Smooth muscle cell (in vitro differentiated cells): Measurements from ENCODE around the gene TPSB2. TPM values are rescaled to one million over a fixed set of nuclear protein-coding genes. Genes with fewer than 3 reads are reported as not detected.
"Not testable (repeated sequence)": the region's sequence is repeated elsewhere in the genome, so short reads cannot be mapped to it uniquely, and the experiment has no call there.

Experiments used
- DNase-seq: peaks from one replicate; lab custom pipeline; 2025; ENCODE audit not compliant: unreplicated experiment; lab: John Stamatoyannopoulos, UW
- H2AFZ ChIP-seq: fragments of 200-600 bp; sonication (generic); 2 replicates; pipeline ENCODE4 v1.6.0; 2016; ENCODE audit warnings: antibody characterized with exemption, low read depth, mild to moderate bottlenecking
- H3F3A ChIP-seq: fragments of 200-600 bp; sonication (generic); 2 replicates; pipeline ENCODE4 v1.6.0; 2017; ENCODE audit warnings: antibody characterized with exemption, low read depth
- H3K27ac ChIP-seq: fragments of 200-600 bp; sonication (generic); 2 replicates; pipeline ENCODE4 v1.5.1; 2016; ENCODE audit warnings: low read depth, mild to moderate bottlenecking
- H3K27me3 ChIP-seq: fragments of 200-600 bp; sonication (generic); 2 replicates; pipeline ENCODE4 v1.6.1; 2016; ENCODE audit warnings: low read depth, mild to moderate bottlenecking
- H3K36me3 ChIP-seq: fragments of 200-600 bp; sonication (generic); 2 replicates; pipeline ENCODE4 v1.5.1; 2016; ENCODE audit warnings: low read depth
- H3K4me1 ChIP-seq: fragments of 200-600 bp; sonication (generic); 2 replicates; pipeline ENCODE4 v1.5.1; 2016; ENCODE audit warnings: low read depth
- H3K4me2 ChIP-seq: fragments of 200-600 bp; sonication (generic); 2 replicates; pipeline ENCODE4 v1.6.0; 2016; ENCODE audit warnings: mild to moderate bottlenecking
- H3K4me3 ChIP-seq: fragments of 200-600 bp; sonication (generic); 2 replicates; pipeline ENCODE4 v1.5.1; 2016; ENCODE audit warnings: mild to moderate bottlenecking
- H3K79me2 ChIP-seq: fragments of 200-600 bp; sonication (generic); 2 replicates; pipeline ENCODE4 v1.6.0; 2016; ENCODE audit warnings: low read depth, mild to moderate bottlenecking
- H3K9ac ChIP-seq: fragments of 200-600 bp; sonication (generic); 2 replicates; pipeline ENCODE4 v1.6.0; 2016; ENCODE audit warnings: low read depth
- H3K9me3 ChIP-seq: fragments of 200-600 bp; sonication (generic); replicated peaks from 2 replicates; pipeline ENCODE4 v1.5.1; 2016; ENCODE audit warnings: low read depth
- H4K20me1 ChIP-seq: fragments of 200-600 bp; sonication (generic); 2 replicates; pipeline ENCODE4 v1.6.0; 2016; ENCODE audit warnings: low read depth
- WGBS: methylation state at CpG from one replicate; pipeline ENCODE4 v1.1.7; 2016; ENCODE audit warnings: low lambda C conversion rate; 5-methylcytosine and 5-hydroxymethylcytosine counted together
- polyA plus RNA-seq: library from polyadenylated mRNA; unstranded; fragments of >200 nt; fragmentation: Nextera tagmentation; extraction: Ambion mirVana; gene quantifications from 2 replicates; pipeline ENCODE4 v1.2.1, GENCODE V29; 2016
- total RNA-seq: library from RNA; depleted of rRNA; stranded (reverse); fragments of >200 nt; gene quantifications from 2 replicates; pipeline ENCODE4 v1.2.3, GENCODE V29; 2014
- TF ChIP-seq, protein P1 (sequence below): fragments of 200-600 bp; sonication (generic); IDR thresholded peaks from 2 replicates; pipeline ENCODE4 v1.5.1; 2017; ENCODE audit warnings: borderline replicate concordance, mild to moderate bottlenecking, antibody characterized with exemption; ENCODE audit not compliant: insufficient read depth, poor library complexity, severe bottlenecking

TPSB2 gene
- total and polyA plus RNA-seq, 2 experiments from 2014 or later = not detected

DNA sequence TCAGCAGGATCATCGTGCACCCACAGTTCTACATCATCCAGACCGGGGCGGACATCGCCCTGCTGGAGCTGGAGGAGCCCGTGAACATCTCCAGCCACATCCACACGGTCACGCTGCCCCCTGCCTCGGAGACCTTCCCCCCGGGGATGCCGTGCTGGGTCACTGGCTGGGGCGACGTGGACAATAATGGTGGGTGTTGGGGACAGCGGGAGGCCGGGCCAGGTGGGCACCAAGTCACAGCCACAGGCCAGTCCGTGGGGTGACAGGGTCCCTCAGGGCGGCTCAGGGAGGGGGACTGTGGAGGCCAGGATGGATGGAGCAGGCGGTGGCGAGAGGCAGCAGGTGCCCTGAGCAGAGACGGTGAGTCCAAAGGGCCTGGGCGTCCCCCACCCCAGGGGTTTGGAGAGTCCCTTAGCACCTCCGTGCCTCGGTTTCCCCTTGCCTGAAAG is 26.9 kb upstream of the TPSB2 start:
- no peak overlapping the region for H3K9ac ChIP-seq
- no peak for DNase-seq
- no peaks in the 10 kb centered on the region for H3K9me3 ChIP-seq
- no peaks in the 10 kb centered on the region for H3F3A ChIP-seq
- no peaks in the 10 kb centered on the region for H3K79me2 ChIP-seq
- no peak overlapping the region for H3K27ac ChIP-seq
- no peak overlapping the region for H3K4me2 ChIP-seq
- no peak overlapping the region for H2AFZ ChIP-seq
- 89% methylated on average over 22 of the region's 22 CpGs for whole genome bisulfite sequencing
- no peak overlapping the region for H3K4me3 ChIP-seq
- H3K36me3 ChIP-seq = no peaks in the 10 kb centered on the region
- no peaks in the 10 kb centered on the region for H3K4me1 ChIP-seq
- H4K20me1 ChIP-seq = no peaks in the 10 kb centered on the region
- TF ChIP-seq, protein P1, sequence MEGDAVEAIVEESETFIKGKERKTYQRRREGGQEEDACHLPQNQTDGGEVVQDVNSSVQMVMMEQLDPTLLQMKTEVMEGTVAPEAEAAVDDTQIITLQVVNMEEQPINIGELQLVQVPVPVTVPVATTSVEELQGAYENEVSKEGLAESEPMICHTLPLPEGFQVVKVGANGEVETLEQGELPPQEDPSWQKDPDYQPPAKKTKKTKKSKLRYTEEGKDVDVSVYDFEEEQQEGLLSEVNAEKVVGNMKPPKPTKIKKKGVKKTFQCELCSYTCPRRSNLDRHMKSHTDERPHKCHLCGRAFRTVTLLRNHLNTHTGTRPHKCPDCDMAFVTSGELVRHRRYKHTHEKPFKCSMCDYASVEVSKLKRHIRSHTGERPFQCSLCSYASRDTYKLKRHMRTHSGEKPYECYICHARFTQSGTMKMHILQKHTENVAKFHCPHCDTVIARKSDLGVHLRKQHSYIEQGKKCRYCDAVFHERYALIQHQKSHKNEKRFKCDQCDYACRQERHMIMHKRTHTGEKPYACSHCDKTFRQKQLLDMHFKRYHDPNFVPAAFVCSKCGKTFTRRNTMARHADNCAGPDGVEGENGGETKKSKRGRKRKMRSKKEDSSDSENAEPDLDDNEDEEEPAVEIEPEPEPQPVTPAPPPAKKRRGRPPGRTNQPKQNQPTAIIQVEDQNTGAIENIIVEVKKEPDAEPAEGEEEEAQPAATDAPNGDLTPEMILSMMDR = no peak
- peaks cover 11% of the 10 kb centered on the region for H3K27me3 ChIP-seq

DNA sequence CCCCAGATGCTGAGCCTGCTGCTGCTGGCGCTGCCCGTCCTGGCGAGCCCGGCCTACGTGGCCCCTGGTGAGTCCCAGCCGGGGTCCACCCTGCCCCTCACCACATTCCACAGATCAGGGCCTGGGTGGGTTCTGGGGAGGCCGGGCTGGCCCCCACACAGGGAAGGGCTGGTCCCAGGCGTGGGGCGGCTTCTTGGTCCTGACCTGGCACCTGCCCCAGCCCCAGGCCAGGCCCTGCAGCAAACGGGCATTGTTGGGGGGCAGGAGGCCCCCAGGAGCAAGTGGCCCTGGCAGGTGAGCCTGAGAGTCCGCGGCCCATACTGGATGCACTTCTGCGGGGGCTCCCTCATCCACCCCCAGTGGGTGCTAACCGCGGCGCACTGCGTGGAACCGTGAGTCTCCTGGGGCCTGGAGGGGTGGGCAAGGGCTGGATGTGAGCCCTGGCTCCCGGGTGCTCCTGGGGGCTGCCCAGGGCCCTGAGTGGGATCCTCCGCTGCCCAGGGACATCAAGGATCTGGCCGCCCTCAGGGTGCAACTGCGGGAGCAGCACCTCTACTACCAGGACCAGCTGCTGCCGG is 26.4 kb upstream of the TPSB2 start:
- not testable (repeated sequence) for H3K9ac ChIP-seq, H3F3A ChIP-seq, H4K20me1 ChIP-seq, H3K9me3 ChIP-seq, H3K79me2 ChIP-seq, H3K36me3 ChIP-seq, H3K27ac ChIP-seq, H3K4me3 ChIP-seq, H3K4me2 ChIP-seq, H2AFZ ChIP-seq, H3K4me1 ChIP-seq, DNase-seq
- 88% methylated on average over 18 of the region's 23 CpGs for WGBS
- peaks cover 11% of the 10 kb centered on the region for H3K27me3 ChIP-seq

DNA sequence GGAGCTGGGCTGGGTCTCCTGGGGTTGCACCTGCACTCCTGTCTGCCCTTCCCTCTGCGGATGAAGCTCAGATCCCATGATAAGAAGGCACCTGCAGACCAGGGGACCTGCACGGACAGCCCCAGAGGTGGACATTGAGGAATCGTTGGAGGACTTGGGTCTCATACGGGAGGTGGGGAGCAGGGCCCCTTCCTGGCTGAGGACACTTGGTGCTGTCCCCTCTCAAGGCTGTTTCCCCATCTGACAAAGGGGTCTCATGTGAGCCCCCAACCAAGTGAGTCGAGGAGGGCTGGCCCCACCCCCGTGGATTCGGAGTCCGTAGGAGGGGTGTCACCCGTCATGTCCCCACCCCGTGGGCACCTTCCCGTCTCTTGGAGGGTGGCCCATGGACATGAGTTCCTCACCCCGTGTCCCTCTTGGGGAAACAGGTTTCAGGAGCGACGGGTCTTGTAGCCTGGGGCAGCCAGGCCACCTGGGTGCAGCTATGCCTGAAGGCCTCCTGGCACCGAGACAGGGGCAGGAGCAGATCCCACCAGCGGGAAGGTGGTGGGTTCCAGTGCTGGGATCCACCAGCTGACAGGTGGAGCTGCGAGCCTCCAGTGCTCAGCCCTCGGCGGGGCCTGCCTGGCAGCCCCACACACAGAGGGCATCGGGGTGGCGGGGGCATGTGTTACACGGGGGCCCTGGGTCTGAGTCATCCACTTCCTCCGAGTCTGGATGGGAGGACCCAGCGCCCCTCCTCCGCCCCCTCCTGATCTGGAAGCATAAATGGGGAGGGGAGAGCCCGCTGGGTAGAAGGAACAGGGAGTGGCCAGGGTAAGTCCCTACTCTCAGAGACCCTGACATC is 25.5 kb upstream of the TPSB2 start, which contains the start of gene TPSD1:
TSS of gene TPSD1 (plus strand) at position 794 of the 847 bp plus-strand sequence. CDS start 212 bp downstream, outside the sequence.
- H2AFZ ChIP-seq, H3K4me2 ChIP-seq, H3K9ac ChIP-seq, H3K79me2 ChIP-seq, H3K27ac ChIP-seq, DNase-seq, H4K20me1 ChIP-seq, H3K4me3 ChIP-seq, H3K9me3 ChIP-seq, H3F3A ChIP-seq, H3K36me3 ChIP-seq, H3K4me1 ChIP-seq: not testable (repeated sequence)
- H3K27me3 ChIP-seq = peaks cover 11% of the 10 kb centered on the region
- 80% methylated on average over 24 of the region's 26 CpGs for WGBS

DNA sequence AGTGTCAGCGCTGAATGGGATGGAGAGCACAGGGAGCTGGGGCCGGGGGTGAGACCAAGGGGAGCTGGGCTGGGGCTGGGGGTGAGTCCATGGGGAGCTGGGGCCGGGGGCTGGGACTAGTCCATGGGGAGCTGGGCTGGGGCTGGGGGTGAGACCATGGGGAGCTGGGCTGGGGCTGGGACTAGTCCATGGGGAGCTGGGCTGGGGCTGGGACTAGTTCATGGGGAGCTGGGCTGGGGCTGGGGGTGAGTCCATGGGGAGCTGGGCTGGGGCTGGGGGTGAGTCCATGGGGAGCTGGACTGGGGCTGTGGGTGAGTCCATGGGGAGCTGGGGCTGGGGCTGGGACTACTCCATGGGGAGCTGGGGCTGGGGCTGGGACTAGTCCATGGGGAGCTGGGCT is 24.8 kb upstream of the TPSB2 start:
- H3K4me1 ChIP-seq, H3K27me3 ChIP-seq, H3K9ac ChIP-seq, H3K27ac ChIP-seq, H2AFZ ChIP-seq, H3K9me3 ChIP-seq, H3K4me3 ChIP-seq, H3K79me2 ChIP-seq, H4K20me1 ChIP-seq, H3K36me3 ChIP-seq, H3F3A ChIP-seq, H3K4me2 ChIP-seq, DNase-seq: not testable (repeated sequence)
- WGBS = no CpG with 5 or more reads among the region's 3 CpGs

DNA sequence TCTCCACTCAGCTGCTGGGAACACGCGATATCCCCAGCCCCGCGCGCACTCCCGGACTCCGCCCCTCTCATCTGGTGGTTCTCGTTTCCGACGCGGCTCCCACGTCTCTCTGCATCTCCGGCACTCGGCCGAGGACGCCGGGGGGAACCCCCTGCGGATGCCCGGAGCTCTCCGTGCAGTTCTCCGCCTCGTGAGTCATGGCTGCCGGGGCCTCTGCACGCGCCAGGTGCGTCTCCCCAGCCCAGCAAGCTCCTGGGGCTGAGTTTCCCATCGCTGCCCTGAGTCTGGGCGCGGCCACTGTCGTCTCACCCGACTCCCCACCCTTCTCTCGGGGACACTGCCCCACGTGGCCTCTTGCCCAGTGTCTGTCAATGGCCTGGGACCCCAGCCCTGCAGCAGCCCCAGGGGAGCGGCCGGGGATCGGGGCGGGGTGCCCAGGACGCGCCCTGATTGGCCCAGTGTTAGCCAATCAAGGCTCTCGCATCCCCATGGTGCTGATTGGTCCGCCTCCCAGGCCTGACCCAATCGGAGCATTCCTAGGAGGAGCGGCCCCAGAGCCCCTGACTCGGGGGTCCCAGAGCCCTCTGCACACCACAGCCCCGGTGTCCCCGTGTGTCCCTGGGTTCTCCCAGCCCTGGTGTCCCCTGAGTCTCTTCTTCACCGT is 23.8 kb upstream of the TPSB2 start:
- H3K4me3 ChIP-seq, H3K36me3 ChIP-seq, DNase-seq, H3K4me2 ChIP-seq, H3K4me1 ChIP-seq, H4K20me1 ChIP-seq, H3K27ac ChIP-seq, H3F3A ChIP-seq, H3K9ac ChIP-seq, H3K9me3 ChIP-seq, H3K27me3 ChIP-seq, H2AFZ ChIP-seq, H3K79me2 ChIP-seq: not testable (repeated sequence)
- WGBS = no CpG with 5 or more reads among the region's 47 CpGs

DNA sequence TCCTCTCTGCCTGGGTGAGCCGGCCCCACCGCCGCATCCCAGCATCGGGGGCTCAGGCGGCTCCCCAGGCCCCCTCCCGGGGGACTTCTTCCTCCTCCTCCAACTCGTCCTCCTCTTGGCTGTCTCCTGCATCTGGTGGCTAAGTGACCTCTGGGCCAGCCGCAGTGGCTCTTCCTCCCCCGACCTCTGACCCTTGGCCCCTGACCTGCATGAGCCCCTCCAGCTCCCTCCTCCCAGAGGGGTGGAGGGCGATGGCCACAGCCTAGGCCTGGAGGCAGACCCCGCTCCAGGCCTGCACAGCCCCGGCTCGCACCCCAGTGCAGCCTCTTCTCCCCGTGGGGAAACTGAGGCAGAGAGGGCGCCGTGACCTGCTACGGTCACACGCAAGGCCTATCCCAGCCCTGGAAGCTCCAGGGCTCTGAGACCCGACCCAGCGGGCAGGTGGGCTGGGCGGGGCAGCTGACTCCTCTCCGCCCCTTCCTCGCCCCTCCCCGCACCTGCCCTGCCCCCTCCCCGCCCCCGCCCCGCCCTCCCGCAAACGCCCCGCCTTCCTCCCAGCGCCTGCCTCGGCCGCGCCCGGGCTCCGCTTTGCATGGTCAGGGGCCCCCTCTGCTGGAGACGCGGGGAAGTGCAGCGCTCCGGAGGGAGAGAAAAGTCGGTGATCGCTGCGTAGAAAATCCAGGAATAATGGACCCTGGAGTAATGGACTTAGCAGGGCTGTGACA is 19.2 kb upstream of the TPSB2 start:
- not testable (repeated sequence) for H3K4me3 ChIP-seq, H3K27me3 ChIP-seq, H3K9ac ChIP-seq, H3K36me3 ChIP-seq, H3K79me2 ChIP-seq, H3K4me2 ChIP-seq, H3K9me3 ChIP-seq, H3K27ac ChIP-seq, DNase-seq, H4K20me1 ChIP-seq, H3K4me1 ChIP-seq, H3F3A ChIP-seq, H2AFZ ChIP-seq
- WGBS = no CpG with 5 or more reads among the region's 43 CpGs

DNA sequence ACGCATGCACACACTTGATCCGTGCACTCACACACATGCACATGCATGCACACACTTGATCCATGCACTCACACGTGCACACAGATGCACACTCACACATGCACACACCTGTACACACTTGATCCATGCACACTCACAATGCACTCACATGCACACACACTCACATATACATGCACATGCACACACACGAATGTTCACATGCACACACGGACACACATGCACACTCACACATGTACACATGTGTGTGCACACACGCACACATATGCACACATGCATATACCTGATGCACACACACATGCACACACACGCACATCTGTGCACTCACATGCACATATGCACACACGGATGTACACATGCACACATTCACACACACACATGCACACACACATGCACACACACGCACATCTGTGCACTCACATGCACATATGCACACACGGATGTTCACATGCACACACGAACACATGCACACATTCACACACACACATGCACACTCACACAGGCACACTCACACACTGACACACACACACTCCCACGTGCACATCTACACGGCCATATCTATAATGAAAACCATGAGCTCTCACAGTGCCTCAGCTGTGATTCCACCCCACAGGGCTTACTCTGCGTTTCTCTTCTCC is 18.0 kb upstream of the TPSB2 start:
- not testable (repeated sequence) for H3K4me3 ChIP-seq, H3K27ac ChIP-seq, H3K79me2 ChIP-seq, H3K4me1 ChIP-seq, H2AFZ ChIP-seq, H4K20me1 ChIP-seq, H3K4me2 ChIP-seq, H3K9ac ChIP-seq, H3K27me3 ChIP-seq, H3K9me3 ChIP-seq, DNase-seq, H3F3A ChIP-seq, H3K36me3 ChIP-seq
- WGBS = 92% methylated on average over 13 of the region's 14 CpGs
